PFSK-1 (cell line): ENCODE results near the gene NEU1.

ENCODE experiments used
- POLR2AphosphoS5 ChIP-seq: IDR thresholded peaks from 2 replicates; pipeline ENCODE4 v1.6.1; 2012; ENCODE audit warnings: low read depth, mild to moderate bottlenecking, control low read depth, low read length, moderate library complexity
- SIN3A ChIP-seq: IDR thresholded peaks from 2 replicates; pipeline ENCODE4 v1.6.1; 2012; ENCODE audit warnings: mild to moderate bottlenecking, low read length, moderate library complexity, borderline replicate concordance; ENCODE audit not compliant: insufficient read depth
- TF ChIP-seq, protein P1 (sequence below), 2 experiments: IDR thresholded peaks; 2 replicates each; pipeline versions ENCODE4 v1.6.1 to v1.8.0; 2011 to 2012; ENCODE audit warnings: low read depth in 2 of 2, low read length in 2 of 2, control low read depth in 1 of 2, inconsistent platforms in 1 of 2, mild to moderate bottlenecking in 1 of 2, moderate library complexity in 1 of 2; ENCODE audit not compliant: insufficient read depth in 1 of 2

DNA sequence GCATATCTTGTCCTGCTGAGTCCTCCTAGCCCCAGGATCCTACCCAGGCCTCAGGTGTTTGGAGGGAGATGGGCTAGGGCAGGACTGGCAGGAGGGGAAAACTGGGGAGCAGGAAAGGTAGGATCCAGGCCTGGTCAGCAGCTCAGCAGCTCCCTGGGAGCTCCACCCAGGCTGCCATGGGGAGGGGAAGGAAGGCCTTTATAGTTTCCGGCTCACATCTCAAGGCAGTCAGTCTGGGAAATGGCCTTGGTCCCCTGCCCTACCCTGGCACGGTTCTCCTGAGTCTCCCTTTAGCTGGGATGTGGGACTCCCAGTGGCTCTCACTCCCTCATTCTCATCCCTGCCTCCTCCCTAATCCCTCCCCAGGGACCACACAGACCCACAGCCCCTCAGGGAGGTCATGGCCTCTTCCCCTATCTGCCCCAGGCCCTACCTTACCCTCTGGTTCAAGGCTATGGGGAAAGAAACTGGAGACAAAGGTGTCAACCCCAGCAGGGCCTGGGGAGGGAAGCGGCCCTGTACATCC is 14.6 kb upstream of the NEU1 start:
- TF ChIP-seq SIN3A, result no peak
- TF ChIP-seq POLR2AphosphoS5, result no peak
- TF ChIP-seq, protein P1, sequence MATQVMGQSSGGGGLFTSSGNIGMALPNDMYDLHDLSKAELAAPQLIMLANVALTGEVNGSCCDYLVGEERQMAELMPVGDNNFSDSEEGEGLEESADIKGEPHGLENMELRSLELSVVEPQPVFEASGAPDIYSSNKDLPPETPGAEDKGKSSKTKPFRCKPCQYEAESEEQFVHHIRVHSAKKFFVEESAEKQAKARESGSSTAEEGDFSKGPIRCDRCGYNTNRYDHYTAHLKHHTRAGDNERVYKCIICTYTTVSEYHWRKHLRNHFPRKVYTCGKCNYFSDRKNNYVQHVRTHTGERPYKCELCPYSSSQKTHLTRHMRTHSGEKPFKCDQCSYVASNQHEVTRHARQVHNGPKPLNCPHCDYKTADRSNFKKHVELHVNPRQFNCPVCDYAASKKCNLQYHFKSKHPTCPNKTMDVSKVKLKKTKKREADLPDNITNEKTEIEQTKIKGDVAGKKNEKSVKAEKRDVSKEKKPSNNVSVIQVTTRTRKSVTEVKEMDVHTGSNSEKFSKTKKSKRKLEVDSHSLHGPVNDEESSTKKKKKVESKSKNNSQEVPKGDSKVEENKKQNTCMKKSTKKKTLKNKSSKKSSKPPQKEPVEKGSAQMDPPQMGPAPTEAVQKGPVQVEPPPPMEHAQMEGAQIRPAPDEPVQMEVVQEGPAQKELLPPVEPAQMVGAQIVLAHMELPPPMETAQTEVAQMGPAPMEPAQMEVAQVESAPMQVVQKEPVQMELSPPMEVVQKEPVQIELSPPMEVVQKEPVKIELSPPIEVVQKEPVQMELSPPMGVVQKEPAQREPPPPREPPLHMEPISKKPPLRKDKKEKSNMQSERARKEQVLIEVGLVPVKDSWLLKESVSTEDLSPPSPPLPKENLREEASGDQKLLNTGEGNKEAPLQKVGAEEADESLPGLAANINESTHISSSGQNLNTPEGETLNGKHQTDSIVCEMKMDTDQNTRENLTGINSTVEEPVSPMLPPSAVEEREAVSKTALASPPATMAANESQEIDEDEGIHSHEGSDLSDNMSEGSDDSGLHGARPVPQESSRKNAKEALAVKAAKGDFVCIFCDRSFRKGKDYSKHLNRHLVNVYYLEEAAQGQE (IDR thresholded peaks at IDR 0.05; ENCODE audit: insufficient read depth in 1 of 2, low read depth in 2 of 2, low read length in 2 of 2), result no peak
